NCI-H1417 (cell line): ENCODE measurements around the gene LCN1.

ENCODE experiments used
- DNase-seq, 3 experiments: peaks; one replicate each; lab custom pipeline; 2025; lab: John Stamatoyannopoulos, UW

LCN1 gene

GRCh38 chr9:135488527-135488926, 32.7 kb upstream of the LCN1 start:
- DNase-seq = no peak

DNA sequence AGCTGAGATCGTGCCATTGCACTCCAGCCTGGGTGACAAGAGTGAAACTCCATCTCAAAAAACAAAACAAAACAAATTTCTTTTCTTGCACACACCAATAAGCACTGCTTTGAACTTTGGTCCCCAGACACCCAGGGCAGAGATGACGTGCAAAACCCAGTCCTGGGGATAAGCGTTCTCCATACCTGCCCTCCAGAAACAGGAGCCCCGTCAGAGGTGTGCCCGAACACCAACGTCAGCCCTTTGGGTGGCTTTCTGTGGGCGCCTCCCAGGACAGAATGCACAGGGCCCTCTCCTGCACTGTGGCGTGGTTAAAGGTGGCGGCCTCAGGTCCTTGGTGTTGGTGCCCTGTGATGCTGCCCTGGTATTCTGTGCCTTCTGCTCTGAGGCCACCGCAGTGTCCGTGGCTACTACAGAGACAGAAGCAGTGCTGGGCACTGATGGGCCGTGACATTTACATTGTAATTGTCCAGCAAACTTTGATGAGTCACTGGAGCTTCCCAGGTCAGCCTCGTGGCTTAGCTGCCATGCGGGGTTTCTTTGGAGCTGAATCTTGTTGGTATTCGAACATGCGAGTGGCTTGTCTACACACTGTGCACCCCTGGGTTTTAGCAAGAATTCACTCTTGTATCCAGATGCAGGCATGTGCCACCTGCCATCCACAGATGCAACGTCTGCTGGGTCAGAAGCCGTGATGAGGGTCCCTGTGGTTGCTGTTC, 31.9 kb upstream of the LCN1 start:
- DNase-seq = no peak

DNA sequence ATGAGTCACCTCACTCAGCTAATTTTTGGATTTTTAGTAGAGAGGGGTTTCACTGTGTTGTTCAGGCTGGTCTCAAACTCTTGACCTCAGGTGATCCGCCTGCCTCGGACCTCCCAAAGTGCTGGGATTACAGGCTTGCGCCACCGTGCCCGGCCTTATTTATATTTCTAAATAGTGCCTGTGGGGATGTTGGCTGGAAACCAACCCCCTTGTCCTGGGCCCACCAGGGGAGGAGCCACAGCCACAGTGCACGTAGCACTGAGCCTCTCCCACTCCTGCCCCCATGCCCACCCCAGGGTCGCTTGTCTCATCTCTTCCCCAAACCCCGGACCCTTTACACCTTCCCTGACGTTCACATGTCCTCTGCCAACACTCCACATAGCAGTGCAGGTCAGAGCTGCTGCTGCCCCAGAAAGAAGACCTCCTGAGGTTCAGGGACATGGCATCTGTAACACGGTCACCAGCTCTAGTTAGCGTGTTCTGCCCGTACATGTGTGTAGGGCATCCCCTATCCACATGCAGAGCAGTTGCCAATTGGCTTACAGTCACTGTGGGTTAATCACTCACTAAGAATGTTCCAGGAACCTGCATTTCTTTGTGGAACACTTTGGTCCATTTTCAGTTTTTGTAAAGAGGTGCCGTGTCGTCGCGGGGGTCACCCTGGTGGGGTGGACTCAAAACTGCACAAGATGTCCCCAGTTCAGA, 30.9 kb upstream of the LCN1 start:
- no peak for DNase-seq

DNA sequence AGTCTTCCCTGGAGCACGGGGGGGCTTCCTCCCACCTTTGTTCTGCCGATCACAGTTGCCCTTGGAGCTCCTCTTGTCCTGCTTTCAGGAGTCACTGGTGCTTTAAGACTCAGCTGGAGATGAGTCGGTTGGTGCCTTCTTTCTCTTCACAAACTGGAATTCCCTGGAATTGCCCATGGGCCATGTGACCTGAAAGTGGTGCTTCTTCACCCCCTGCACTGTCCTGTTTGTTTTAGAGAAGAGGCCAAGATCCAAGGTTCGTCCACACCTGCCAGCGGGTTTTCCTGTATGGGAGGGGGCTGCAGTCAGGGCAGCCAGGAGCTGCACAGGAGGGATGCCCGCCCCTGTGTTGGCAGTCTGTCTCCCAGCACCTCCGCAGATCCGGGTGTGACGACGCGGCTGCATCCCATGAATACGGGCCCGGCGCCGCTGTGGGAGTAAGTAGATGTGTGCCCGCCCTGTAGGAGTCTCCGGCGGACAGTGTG, 30.2 kb upstream of the LCN1 start:
- peak in 1 of 3 experiments; percentile 51 for DNase-seq

DNA sequence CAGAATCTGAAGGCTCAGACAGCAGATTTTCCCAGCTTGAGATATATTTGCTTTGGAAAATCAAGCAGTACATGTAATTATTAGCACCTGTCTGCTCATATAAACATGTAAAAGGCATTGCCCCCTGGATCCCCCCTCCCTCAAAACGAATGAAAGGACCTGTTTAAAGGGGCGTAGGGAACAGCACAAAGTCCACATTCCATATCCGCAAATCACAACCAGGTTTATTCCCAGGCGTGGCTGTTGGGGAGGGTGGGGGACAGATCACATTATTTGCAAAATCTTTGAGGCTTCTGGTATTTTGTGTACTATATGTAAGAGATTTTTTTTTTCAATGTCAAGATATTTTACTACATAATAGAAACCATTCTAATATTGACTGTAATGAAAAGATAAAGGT, 29.5 kb upstream of the LCN1 start:
- DNase-seq = peak in 1 of 3 experiments; percentile 51

DNA sequence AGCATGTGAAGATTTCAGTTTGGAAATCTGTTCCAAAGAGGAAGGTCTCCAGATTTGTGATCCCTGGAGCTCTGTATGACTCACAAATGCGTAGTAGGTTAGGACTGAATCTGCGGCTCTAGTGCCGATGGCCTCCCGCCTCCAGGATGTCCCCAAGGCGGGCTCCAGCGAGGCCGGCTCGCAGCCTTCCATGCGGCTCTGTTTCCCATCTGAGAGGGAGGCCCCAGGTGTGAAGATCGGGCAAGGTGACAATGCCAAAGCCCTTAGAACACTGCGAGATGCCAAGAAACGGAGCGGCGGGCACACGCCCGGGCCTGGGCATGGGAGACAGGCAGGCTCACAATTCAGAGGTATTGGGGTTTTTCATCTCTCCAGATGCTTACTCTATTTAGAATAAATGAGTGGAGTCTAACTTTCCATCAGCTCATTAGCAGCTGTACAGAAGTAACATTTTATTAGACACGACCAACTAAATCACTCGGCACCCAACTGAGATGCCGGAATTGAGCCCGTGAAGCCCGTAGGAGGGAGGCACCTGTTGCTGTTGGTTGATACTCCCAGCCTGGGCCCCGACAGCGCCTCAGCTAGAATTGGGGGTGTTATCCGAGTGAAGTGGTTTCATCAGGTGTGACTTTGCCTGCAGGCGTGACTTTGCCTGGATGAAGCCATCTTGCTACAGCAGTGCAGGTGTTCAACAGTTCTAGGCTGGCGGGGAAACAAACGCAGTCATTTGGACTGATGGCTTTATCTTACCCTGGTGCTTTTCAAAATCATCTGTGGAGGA, 28.2 kb upstream of the LCN1 start:
- DNase-seq = peak in 2 of 3 experiments; percentile 46 to 83

GRCh38 chr9:135494791-135495559, 26.3 kb upstream of the LCN1 start:
- DNase-seq = no peak

DNA sequence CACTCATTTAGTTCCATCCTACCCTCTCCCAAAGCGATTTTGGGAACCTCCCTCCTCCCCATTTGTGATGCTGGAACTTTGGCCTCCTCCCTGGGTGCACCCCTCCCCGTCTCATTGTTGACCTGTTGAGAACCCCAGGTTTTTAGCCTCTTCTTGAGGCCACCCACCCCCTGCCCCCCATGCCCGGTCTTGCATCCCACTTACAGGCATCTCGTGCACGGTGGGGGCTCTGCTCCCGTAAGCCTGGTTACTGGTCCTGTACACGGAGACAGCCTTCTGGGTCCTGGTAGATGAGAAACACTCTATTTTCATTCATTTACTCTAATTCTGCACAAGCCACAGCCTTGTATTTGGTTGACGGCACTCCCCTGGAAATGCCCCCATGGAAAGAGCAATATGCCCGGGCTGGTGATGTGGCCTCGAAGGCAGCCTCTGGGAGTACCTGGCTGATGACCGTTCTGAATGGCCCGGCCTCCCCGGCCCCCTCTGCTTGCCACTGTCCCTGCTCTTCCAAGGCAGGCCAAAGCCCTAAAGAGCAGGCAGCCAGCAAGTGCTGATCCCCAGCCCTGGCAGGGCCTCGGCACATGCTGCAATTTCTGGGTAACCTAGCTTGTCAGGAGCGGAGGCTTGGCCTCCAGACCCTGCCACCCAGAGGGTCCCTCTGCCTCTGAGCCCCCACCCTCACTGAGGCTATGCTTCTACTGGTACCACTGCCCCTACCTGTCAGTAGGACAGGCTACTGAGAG, 22.7 kb upstream of the LCN1 start:
- DNase-seq = no peak

DNA sequence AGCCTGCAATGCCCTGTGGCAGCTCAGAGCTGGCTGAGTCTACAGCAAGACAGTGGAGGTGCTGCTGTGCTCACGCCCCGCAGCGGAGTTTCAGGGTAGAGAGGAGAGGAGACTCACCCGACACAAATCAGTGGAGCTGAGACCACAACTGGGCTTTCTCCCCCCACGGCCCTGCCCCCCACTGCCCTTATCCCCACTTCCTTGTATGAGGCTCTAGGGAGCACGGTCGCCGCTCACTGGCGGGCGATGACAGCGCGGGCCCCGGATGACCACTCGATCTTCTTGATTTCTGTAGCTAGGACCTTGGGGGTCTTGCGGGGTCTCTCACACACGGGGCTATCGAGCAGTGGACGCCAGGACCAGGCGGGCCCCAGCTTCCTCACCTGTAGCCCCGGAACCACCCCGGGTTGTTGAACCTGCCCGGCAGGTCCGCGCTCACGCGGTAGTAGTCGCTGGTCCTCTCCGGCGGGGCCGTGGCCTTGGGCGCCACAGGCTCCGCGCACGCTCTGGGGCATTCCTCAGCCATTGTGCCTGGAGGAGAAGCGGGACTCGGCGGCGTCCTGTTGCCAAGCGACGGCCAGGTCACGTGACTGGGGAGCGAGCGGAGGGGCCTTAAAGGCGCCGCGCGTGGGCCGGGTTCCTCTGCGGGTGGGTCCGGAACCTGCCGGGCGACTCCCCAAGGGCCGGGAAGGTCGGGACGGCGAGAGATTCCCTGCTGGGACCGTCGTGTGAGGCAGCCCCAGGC, 21.7 kb upstream of the LCN1 start:
- DNase-seq = peak; percentile 75 to 96 (median 93)

DNA sequence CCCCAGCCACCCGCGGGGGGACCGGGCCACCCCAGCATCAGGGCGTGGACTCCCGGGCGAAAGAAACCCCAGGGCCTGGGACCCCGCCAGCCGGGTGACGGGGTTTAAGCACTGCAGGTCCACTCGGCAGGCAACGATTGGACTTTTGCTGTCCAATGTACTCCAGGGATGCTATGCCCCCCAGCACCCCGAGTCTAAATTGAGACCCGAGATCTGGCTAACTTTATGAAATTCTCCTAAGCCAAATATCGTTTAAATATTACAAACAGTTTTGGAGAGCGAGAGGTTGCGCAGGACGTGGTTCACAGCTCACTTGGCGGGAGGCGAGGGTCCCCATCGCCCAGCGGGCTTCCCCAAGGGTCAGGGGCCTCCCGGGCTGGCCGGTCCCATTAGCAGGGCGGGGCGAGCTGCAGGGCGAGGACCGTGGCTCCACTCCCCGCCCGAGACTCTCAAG, 21.1 kb upstream of the LCN1 start:
- peak in 1 of 3 experiments; percentile 86 for DNase-seq

- peak; percentile 79 to 91 (median 89) for DNase-seq
Measured at GRCh38 chr9:135500525-135501260, 20.5 kb upstream of the LCN1 start, which contains the start of gene MRPS2. Gene MRPS2, plus strand, starts transcription at chr9:135500682. Its CDS starts 29 bp downstream, at chr9:135500711.

GRCh38 chr9:135501261-135502167, 19.7 kb upstream of the LCN1 start:
- no peak for DNase-seq

- no peak for DNase-seq
Measured at GRCh38 chr9:135502168-135502872, 18.9 kb upstream of the LCN1 start.

- no peak for DNase-seq
Measured at GRCh38 chr9:135502873-135503321, 18.3 kb upstream of the LCN1 start.

DNA sequence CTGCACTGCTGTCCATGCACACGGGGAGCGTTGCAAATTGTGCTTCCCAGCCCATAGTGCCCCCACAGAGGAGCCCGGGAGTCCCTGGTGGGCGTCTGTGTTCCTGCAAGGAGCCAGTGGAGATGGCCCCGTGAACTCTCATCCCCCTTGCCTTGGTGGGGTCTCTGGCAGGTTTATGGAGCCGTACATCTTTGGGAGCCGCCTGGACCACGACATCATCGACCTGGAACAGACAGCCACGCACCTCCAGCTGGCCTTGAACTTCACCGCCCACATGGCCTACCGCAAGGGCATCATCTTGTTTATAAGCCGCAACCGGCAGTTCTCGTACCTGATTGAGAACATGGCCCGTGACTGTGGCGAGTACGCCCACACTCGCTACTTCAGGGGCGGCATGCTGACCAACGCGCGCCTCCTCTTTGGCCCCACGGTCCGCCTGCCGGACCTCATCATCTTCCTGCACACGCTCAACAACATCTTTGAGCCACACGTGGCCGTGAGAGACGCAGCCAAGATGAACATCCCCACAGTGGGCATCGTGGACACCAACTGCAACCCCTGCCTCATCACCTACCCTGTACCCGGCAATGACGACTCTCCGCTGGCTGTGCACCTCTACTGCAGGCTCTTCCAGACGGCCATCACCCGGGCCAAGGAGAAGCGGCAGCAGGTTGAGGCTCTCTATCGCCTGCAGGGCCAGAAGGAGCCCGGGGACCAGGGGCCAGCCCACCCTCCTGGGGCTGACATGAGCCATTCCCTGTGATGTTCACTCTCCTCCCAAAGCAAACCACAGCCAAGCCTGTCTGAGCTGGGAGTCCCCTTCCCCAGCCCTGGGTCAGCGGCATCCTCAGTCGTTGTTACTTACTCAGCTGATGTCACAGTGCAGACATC, 17.6 kb upstream of the LCN1 start:
- DNase-seq = no peak
